ENCODE measurements around the gene GLG1.

- no peak for TF ChIP-seq REST (IDR thresholded peaks at IDR 0.05; ENCODE audit: insufficient read depth in 1 of 2, low read depth in 2 of 2, low read length in 2 of 2)
- TF ChIP-seq POLR2AphosphoS5 (IDR thresholded peaks at IDR 0.05; ENCODE audit: low read depth, low read length): no peak
Measured at GRCh38 chr16:74487634-74488495, 119.0 kb downstream of the GLG1 start.

All from PFSK-1 (cell line).